HepG2 (cell line): ENCODE results near the gene SLC66A3. TPM values are rescaled to one million over a fixed set of nuclear protein-coding genes. Genes with fewer than 3 reads are reported as not detected.

Experiments used
- ARID5B ChIP-seq: IDR thresholded peaks from 2 replicates; pipeline ENCODE4 v1.4.0; 2020; ENCODE audit warnings: mild to moderate bottlenecking, missing genetic modification reagents
- BORCS8-MEF2B ChIP-seq: sonication (generic); formaldehyde crosslinking; IDR thresholded peaks from 2 replicates; pipeline ENCODE4 v1.8.0; 2022; ENCODE audit warnings: mild to moderate bottlenecking, missing genetic modification reagents
- CBFB ChIP-seq: sonication (generic); formaldehyde crosslinking; IDR thresholded peaks from 2 replicates; pipeline ENCODE4 v1.4.0; 2020; ENCODE audit warnings: missing genetic modification reagents
- EED ChIP-seq: sonication (generic); formaldehyde crosslinking; IDR thresholded peaks from 2 replicates; pipeline ENCODE4 v1.5.0; 2020; ENCODE audit warnings: mild to moderate bottlenecking, missing genetic modification reagents
- EHMT2 ChIP-seq: fragments of 200-600 bp; sonication (generic); IDR thresholded peaks from 2 replicates; pipeline ENCODE4 v1.7.0; 2017; ENCODE audit warnings: antibody characterized with exemption, low read depth, low read length, borderline replicate concordance
- ESRRA ChIP-seq: sonication (generic); formaldehyde crosslinking; IDR thresholded peaks from 2 replicates; pipeline ENCODE4 v1.5.1; 2020; ENCODE audit warnings: mild to moderate bottlenecking, low read depth, missing genetic modification reagents
- FOXA3 ChIP-seq: IDR thresholded peaks from 2 replicates; pipeline ENCODE4 v1.6.1; 2016; ENCODE audit warnings: missing genetic modification reagents, missing compliant biosample characterization
- HES4 ChIP-seq: sonication (generic); formaldehyde crosslinking; IDR thresholded peaks from 2 replicates; pipeline ENCODE4 v1.9.0; 2021; ENCODE audit warnings: mild to moderate bottlenecking, missing genetic modification reagents, borderline replicate concordance
- HMG20A ChIP-seq: IDR thresholded peaks from 2 replicates; pipeline ENCODE4 v1.6.1; 2016; ENCODE audit warnings: borderline replicate concordance
- HNRNPLL ChIP-seq: fragments of 200-400 bp; formaldehyde crosslinking; IDR thresholded peaks from 2 replicates; pipeline ENCODE4 v1.6.1; 2017; ENCODE audit warnings: mild to moderate bottlenecking, low read depth, low read length; ENCODE audit not compliant: poor library complexity, severe bottlenecking
- KDM1A ChIP-seq: IDR thresholded peaks from 2 replicates; pipeline ENCODE4 v1.6.1; 2016; ENCODE audit warnings: missing compliant biosample characterization
- LBX2 ChIP-seq: sonication (generic); formaldehyde crosslinking; IDR thresholded peaks from 2 replicates; pipeline ENCODE4 v1.5.0; 2020; ENCODE audit warnings: missing genetic modification reagents, mild to moderate bottlenecking, borderline replicate concordance
- MEF2D ChIP-seq: sonication (generic); formaldehyde crosslinking; IDR thresholded peaks from 2 replicates; pipeline ENCODE4 v1.5.1; 2020; ENCODE audit warnings: mild to moderate bottlenecking, missing genetic modification reagents
- MEIS1 ChIP-seq: sonication (generic); formaldehyde crosslinking; IDR thresholded peaks from 2 replicates; pipeline ENCODE4 v1.9.0; 2021; ENCODE audit warnings: mild to moderate bottlenecking, missing genetic modification reagents, moderate library complexity, borderline replicate concordance
- NFKBIZ ChIP-seq: IDR thresholded peaks from 2 replicates; pipeline ENCODE4 v1.6.1; 2018; ENCODE audit warnings: missing genetic modification reagents, missing compliant biosample characterization
- NKX3-1 ChIP-seq: sonication (generic); formaldehyde crosslinking; IDR thresholded peaks from 2 replicates; pipeline ENCODE4 v1.5.0; 2020; ENCODE audit warnings: missing genetic modification reagents
- SNAI1 ChIP-seq: sonication (generic); formaldehyde crosslinking; IDR thresholded peaks from 2 replicates; pipeline ENCODE4 v1.5.0; 2020; ENCODE audit warnings: mild to moderate bottlenecking, missing genetic modification reagents, borderline replicate concordance
- SOX6 ChIP-seq, 2 experiments: fragments of 450-650 bp in 1 of 2; sonication (generic) in 1 of 2; formaldehyde crosslinking in 1 of 2; IDR thresholded peaks; 2 replicates each; pipeline versions ENCODE4 v1.4.0 to v1.6.1; 2017 to 2020; ENCODE audit warnings: antibody characterized with exemption in 1 of 2, mild to moderate bottlenecking in 1 of 2, missing genetic modification reagents in 1 of 2
- SRY ChIP-seq: sonication (generic); formaldehyde crosslinking; IDR thresholded peaks from 2 replicates; pipeline ENCODE4 v1.8.0; 2022; ENCODE audit warnings: mild to moderate bottlenecking, missing genetic modification reagents
- YY1 ChIP-seq: IDR thresholded peaks from 2 replicates; pipeline ENCODE4 v1.6.1; 2011; ENCODE audit warnings: low read length, low read depth, moderate library complexity, mild to moderate bottlenecking; ENCODE audit not compliant: insufficient read depth, insufficient replicate concordance
- ZMYM3 ChIP-seq: sonication (generic); formaldehyde crosslinking; IDR thresholded peaks from 2 replicates; pipeline ENCODE4 v1.5.1; 2020; ENCODE audit warnings: mild to moderate bottlenecking, missing genetic modification reagents
- ZNF235 ChIP-seq: sonication (generic); formaldehyde crosslinking; IDR thresholded peaks from 2 replicates; pipeline ENCODE4 v1.8.1; 2023; ENCODE audit warnings: mild to moderate bottlenecking, missing genetic modification reagents, borderline replicate concordance
- ZNF552 ChIP-seq: sonication (generic); formaldehyde crosslinking; IDR thresholded peaks from 2 replicates; pipeline ENCODE4 v1.9.0; 2022; ENCODE audit warnings: missing genetic modification reagents, mild to moderate bottlenecking, borderline replicate concordance
- ZNF556 ChIP-seq: sonication (generic); formaldehyde crosslinking; IDR thresholded peaks from 2 replicates; pipeline ENCODE4 v1.4.0; 2020; ENCODE audit warnings: mild to moderate bottlenecking, missing genetic modification reagents, borderline replicate concordance
- ZNF576 ChIP-seq: sonication (generic); formaldehyde crosslinking; IDR thresholded peaks from 2 replicates; pipeline ENCODE4 v1.4.0; 2020; ENCODE audit warnings: mild to moderate bottlenecking, missing genetic modification reagents
- ZNF644 ChIP-seq: IDR thresholded peaks from 2 replicates; pipeline ENCODE4 v1.6.1; 2016; ENCODE audit warnings: low read depth
- ZNF883 ChIP-seq: sonication (generic); formaldehyde crosslinking; IDR thresholded peaks from 2 replicates; pipeline ENCODE4 v1.5.1; 2020; ENCODE audit warnings: mild to moderate bottlenecking, missing genetic modification reagents; ENCODE audit errors: not compliant biosample characterization
- polyA plus RNA-seq, 8 experiments: library from polyadenylated mRNA; depleted of rRNA in 3 of 8; stranded (reverse) in 7 of 8; unstranded in 1 of 8; fragments of >200 nt; fragmentation: Illumina TruSeq in 4 of 8; extraction: Trizol in 4 of 8; gene quantifications; 2 replicates each; pipeline versions ENCODE4 v1.2.1 to v1.2.3, GENCODE V29; 2011 to 2016; ENCODE audit warnings: low read depth in 4 of 8, missing spikeins in 1 of 8, mixed read lengths in 1 of 8; ENCODE audit not compliant: insufficient read depth in 1 of 8
- total RNA-seq, 5 experiments: library from RNA; depleted of rRNA; stranded (reverse); fragments of >200 nt; fragmentation: Illumina TruSeq; extraction: Trizol; gene quantifications; 2 replicates each; pipeline ENCODE4 v1.2.3, GENCODE V29; 2016; ENCODE audit warnings: low read depth in 1 of 5

Gene SLC66A3
- total and polyA plus RNA-seq, 2 of the 13 experiments (the other 11 are each of a cell fraction or from before 2014, with no cell fraction given), result 2.2 to 3.7 TPM

GRCh38 chr2:11133238-11133935, 21.9 kb upstream of the SLC66A3 start (continued):
- TF ChIP-seq KDM1A (CRISPR knock-in tag) (no peak), MEIS1 (CRISPR knock-in tag) (no peak), ESRRA (CRISPR knock-in tag) (no peak), ZNF556 (CRISPR knock-in tag) (no peak), HNRNPLL (peak; percentile 42), ZMYM3 (CRISPR knock-in tag) (no peak; the same call in 1 of the 2 replicates), YY1 (no peak), LBX2 (CRISPR knock-in tag) (no peak), BORCS8-MEF2B (CRISPR knock-in tag) (0 out of 2 replicates have a peak, but pooled peaks have one; percentile 13), ZNF552 (0 out of 2 replicates have a peak, but pooled peaks have one; percentile 10), NKX3-1 (no peak), ZNF576 (CRISPR knock-in tag) (no peak), EHMT2 (no peak), SNAI1 (CRISPR knock-in tag) (no peak), FOXA3 (CRISPR knock-in tag) (no peak), SRY (CRISPR knock-in tag) (0 out of 2 replicates have a peak, but pooled peaks have one; percentile 23), NFKBIZ (CRISPR knock-in tag) (no peak), ARID5B (peak; percentile 7; the same call in 1 of the 2 replicates), ZNF644 (CRISPR knock-in tag) (no peak), ZNF235 (CRISPR knock-in tag) (no peak), SOX6 (IDR thresholded peaks at IDR 0.05) (no peak), SOX6 (CRISPR knock-in tag; IDR thresholded peaks at IDR 0.05) (0 out of 2 replicates have a peak, but pooled peaks have one; percentile 2), CBFB (CRISPR knock-in tag) (0 out of 2 replicates have a peak, but pooled peaks have one; percentile 35), HMG20A (CRISPR knock-in tag) (no peak), HES4 (CRISPR knock-in tag) (no peak), MEF2D (CRISPR knock-in tag) (no peak), EED (CRISPR knock-in tag) (peak; percentile 18; the same call in 1 of the 2 replicates), ZNF883 (CRISPR knock-in tag) (peak; percentile 12)
